ENCODE data around the gene IKZF1. TPM values are rescaled to one million over a fixed set of nuclear protein-coding genes. Genes with fewer than 3 reads are reported as not detected.

IKZF1 gene
- polyA plus RNA-seq, 4 donors, result 1.8 to 5.9 (median 3.3) TPM

GRCh38 chr7:50317221-50317678 lies 12.7 kb downstream of the IKZF1 start:
- H3K27me3 ChIP-seq (ENCODE audit: control insufficient read depth in 3 of 3, insufficient read depth in 3 of 3, low read length in 3 of 3), result peaks cover 0 to 6% (median 0%) of the 10 kb centered on the region in 3 donors
- H3K4me1 ChIP-seq (ENCODE audit: control insufficient read depth in 3 of 3, insufficient read depth in 2 of 3, low read depth in 1 of 3, low read length in 2 of 3), result peaks cover 0 to 2% (median 0%) of the 10 kb centered on the region in 3 donors
- 67 to 80% (median 68%) methylated on average over 7 of the region's 7 CpGs for WGBS, 3 donors
- no peaks in the 10 kb centered on the region for H3K9me3 ChIP-seq (ENCODE audit: control insufficient read depth in 2 of 2, insufficient read depth in 1 of 2, low read depth in 1 of 2, low read length in 1 of 2)
- H3K4me3 ChIP-seq (ENCODE audit: low read depth in 1 of 3, low read length in 3 of 3), result no peak overlapping the region
- H3K36me3 ChIP-seq (ENCODE audit: control insufficient read depth in 3 of 3, insufficient read depth in 2 of 3, low read depth in 1 of 3, low read length in 3 of 3), result no peaks in the 10 kb centered on the region
- no peak for FAIRE-seq
- peak overlapping the region in 1 of 3 donors; percentile 28 for H3K27ac ChIP-seq (ENCODE audit: low read depth in 1 of 3, low read length in 2 of 3)
- peak in 1 of 2 donors; percentile 45 for DNase-seq

DNA sequence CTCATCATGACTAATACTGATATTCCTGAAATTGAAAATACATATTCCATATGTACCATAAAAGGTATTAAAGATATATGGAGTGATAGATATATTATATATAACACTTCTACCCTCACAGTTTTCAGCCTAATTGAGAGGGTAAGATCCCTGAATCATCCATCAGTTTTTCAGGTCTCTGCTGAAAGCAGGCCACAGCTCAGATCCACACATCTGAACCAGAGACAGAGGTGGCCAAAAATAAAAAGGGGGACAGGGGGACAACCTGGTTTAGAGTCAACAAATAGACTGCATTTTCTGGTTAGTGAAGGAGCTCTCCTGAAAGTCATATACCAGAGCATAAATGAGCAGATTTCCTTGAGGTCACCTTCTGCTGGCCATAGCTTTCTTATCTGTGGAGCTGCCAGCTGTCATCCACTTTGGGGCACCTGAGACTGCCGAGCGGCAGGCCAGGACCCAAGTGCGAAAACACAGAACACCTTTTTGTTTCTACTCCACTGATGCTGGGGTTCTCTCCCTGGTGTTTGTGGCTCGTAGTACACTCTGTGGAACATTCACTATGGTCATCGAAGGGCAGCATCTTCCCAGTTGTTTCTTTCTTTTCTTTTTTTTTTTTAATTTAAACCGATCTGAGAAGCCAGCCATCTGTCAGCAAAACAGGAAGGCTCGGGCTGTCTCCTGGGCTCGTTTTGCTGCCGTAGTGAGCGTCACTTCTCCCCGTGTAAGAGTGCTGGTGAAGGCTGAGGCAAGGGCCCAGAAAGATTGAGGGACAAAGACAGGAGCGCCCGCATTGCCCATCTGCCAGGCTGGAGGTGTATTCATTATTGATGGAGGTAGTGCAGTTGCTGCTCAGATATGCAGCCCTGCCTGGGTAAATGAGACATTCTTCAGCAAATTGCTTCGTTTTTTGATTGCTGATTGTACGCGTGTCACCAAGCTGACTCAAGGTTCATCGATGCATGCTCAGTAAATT lies 13.5 kb downstream of the IKZF1 start:
- no peak overlapping the region for H3K4me3 ChIP-seq (ENCODE audit: low read depth in 1 of 3, low read length in 3 of 3)
- no peaks in the 10 kb centered on the region for H3K9me3 ChIP-seq (ENCODE audit: control insufficient read depth in 2 of 2, insufficient read depth in 1 of 2, low read depth in 1 of 2, low read length in 1 of 2)
- H3K36me3 ChIP-seq (ENCODE audit: control insufficient read depth in 3 of 3, insufficient read depth in 2 of 3, low read depth in 1 of 3, low read length in 3 of 3), result no peaks in the 10 kb centered on the region
- H3K4me1 ChIP-seq (ENCODE audit: control insufficient read depth in 3 of 3, insufficient read depth in 2 of 3, low read depth in 1 of 3, low read length in 2 of 3), result peaks cover 0 to 2% (median 0%) of the 10 kb centered on the region in 3 donors
- DNase-seq (no peak), FAIRE-seq (no peak)
- peaks cover 0 to 5% (median 0%) of the 10 kb centered on the region in 3 donors for H3K27me3 ChIP-seq (ENCODE audit: control insufficient read depth in 3 of 3, insufficient read depth in 3 of 3, low read length in 3 of 3)
- H3K27ac ChIP-seq (ENCODE audit: low read depth in 1 of 3, low read length in 2 of 3), result peak overlapping the region in 2 of 3 donors; percentile 65 to 83
- WGBS, 3 donors, result 59 to 75% (median 64%) methylated on average over 17 of the region's 17 CpGs

GRCh38 chr7:50321487-50322067 lies 17.1 kb downstream of the IKZF1 start:
- 52 to 64% (median 52%) methylated on average over 6 of the region's 6 CpGs for WGBS, 3 donors
- Histone ChIP-seq H3K36me3 (ENCODE audit: control insufficient read depth in 3 of 3, insufficient read depth in 2 of 3, low read depth in 1 of 3, low read length in 3 of 3) (no peaks in the 10 kb centered on the region), H3K27ac (ENCODE audit: low read depth in 1 of 3, low read length in 2 of 3) (peak overlapping the region in 1 of 3 donors; percentile 13), H3K4me1 (ENCODE audit: control insufficient read depth in 3 of 3, insufficient read depth in 2 of 3, low read depth in 1 of 3, low read length in 2 of 3) (peaks cover 0 to 2% (median 0%) of the 10 kb centered on the region in 3 donors), H3K9me3 (ENCODE audit: control insufficient read depth in 2 of 2, insufficient read depth in 1 of 2, low read depth in 1 of 2, low read length in 1 of 2) (no peaks in the 10 kb centered on the region), H3K27me3 (ENCODE audit: control insufficient read depth in 3 of 3, insufficient read depth in 3 of 3, low read length in 3 of 3) (peaks cover 0 to 2% (median 0%) of the 10 kb centered on the region in 3 donors), H3K4me3 (ENCODE audit: low read depth in 1 of 3, low read length in 3 of 3) (no peak overlapping the region)
- DNase-seq, result no peak
- FAIRE-seq, result no peak

DNA sequence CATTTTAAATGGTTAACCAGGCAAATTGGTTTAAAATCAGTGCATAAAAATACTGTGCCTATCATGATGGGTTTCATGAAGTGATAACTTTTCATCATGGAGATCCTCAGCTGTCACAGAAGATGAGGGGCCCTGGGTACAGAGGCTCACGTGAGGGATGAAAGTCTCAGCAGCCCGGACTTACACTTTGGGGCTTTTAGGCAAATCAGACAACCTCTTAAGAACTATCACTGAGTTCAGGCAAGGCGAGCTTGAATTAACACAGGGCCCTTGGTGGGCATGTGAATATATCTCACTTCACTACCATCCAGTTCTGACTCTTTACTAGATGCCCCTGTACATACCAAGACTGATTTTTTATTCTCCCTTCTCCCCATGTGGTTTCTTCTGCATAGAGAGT lies 19.6 kb downstream of the IKZF1 start:
- H3K27me3 ChIP-seq (ENCODE audit: control insufficient read depth in 3 of 3, insufficient read depth in 3 of 3, low read length in 3 of 3), result peaks cover 0 to 2% (median 0%) of the 10 kb centered on the region in 3 donors
- DNase-seq, result no peak
- WGBS, 3 donors, result 60 to 84% (median 67%) methylated on average over 3 of the region's 3 CpGs
- no peak for FAIRE-seq
- no peaks in the 10 kb centered on the region for H3K36me3 ChIP-seq (ENCODE audit: control insufficient read depth in 3 of 3, insufficient read depth in 2 of 3, low read depth in 1 of 3, low read length in 3 of 3)
- no peak overlapping the region for H3K27ac ChIP-seq (ENCODE audit: low read depth in 1 of 3, low read length in 2 of 3)
- H3K9me3 ChIP-seq (ENCODE audit: control insufficient read depth in 2 of 2, insufficient read depth in 1 of 2, low read depth in 1 of 2, low read length in 1 of 2), result no peaks in the 10 kb centered on the region
- H3K4me1 ChIP-seq (ENCODE audit: control insufficient read depth in 3 of 3, insufficient read depth in 2 of 3, low read depth in 1 of 3, low read length in 2 of 3), result peaks cover 0 to 2% (median 0%) of the 10 kb centered on the region in 3 donors
- H3K4me3 ChIP-seq (ENCODE audit: low read depth in 1 of 3, low read length in 3 of 3), result no peak overlapping the region

DNA sequence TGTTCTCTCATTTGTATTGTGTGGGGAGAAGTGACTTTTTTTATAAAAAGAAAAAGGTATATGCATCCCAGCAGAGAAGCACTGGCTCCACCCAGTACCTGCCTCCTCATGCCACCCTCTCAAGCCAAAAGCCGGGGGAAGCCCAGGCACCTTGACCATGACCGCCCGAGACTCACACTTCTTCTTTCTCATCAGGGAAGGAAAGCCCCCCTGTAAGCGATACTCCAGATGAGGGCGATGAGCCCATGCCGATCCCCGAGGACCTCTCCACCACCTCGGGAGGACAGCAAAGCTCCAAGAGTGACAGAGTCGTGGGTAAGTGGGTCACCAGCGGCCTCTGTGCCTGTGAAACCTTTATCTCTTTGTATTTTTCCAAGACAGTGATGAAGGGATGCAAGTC lies 22.9 kb downstream of the IKZF1 start:
- Histone ChIP-seq H3K36me3 (ENCODE audit: control insufficient read depth in 3 of 3, insufficient read depth in 2 of 3, low read depth in 1 of 3, low read length in 3 of 3) (no peaks in the 10 kb centered on the region), H3K27me3 (ENCODE audit: control insufficient read depth in 3 of 3, insufficient read depth in 3 of 3, low read length in 3 of 3) (peaks cover 0 to 4% (median 0%) of the 10 kb centered on the region in 3 donors), H3K27ac (ENCODE audit: low read depth in 1 of 3, low read length in 2 of 3) (no peak overlapping the region), H3K4me3 (ENCODE audit: low read depth in 1 of 3, low read length in 3 of 3) (no peak overlapping the region), H3K9me3 (ENCODE audit: control insufficient read depth in 2 of 2, insufficient read depth in 1 of 2, low read depth in 1 of 2, low read length in 1 of 2) (no peaks in the 10 kb centered on the region), H3K4me1 (ENCODE audit: control insufficient read depth in 3 of 3, insufficient read depth in 2 of 3, low read depth in 1 of 3, low read length in 2 of 3) (no peaks in the 10 kb centered on the region)
- FAIRE-seq, result no peak
- no peak for DNase-seq
- WGBS, 3 donors, result 87 to 90% (median 89%) methylated on average over 10 of the region's 10 CpGs

DNA sequence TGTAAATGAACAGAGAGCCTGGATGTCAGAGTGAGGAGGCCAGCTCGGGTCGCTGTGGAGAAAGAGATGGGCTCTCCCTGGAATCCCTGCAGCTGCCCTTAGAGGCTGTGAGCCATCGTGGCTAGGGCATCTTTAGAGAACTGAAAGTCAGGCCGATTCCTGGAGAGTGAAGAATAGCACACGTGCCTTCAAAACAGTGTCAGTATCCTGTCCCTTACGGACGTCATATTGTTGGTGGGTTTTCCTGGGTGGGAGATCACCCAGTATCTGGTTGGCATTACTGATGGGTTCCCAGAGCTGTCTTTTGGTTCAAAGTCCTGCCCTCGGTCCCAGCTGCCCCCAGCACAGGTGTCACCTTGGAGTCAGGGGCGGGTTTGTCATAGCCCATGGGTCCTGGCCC lies 25.3 kb downstream of the IKZF1 start:
- peaks cover 0 to 11% (median 0%) of the 10 kb centered on the region in 3 donors for H3K27me3 ChIP-seq (ENCODE audit: control insufficient read depth in 3 of 3, insufficient read depth in 3 of 3, low read length in 3 of 3)
- DNase-seq, result no peak
- no peak overlapping the region for H3K4me3 ChIP-seq (ENCODE audit: low read depth in 1 of 3, low read length in 3 of 3)
- WGBS, 3 donors, result 66 to 69% (median 68%) methylated on average over 9 of the region's 9 CpGs
- no peaks in the 10 kb centered on the region for H3K36me3 ChIP-seq (ENCODE audit: control insufficient read depth in 3 of 3, insufficient read depth in 2 of 3, low read depth in 1 of 3, low read length in 3 of 3)
- FAIRE-seq, result no peak
- peak overlapping the region in 2 of 3 donors; percentile 13 to 42 for H3K27ac ChIP-seq (ENCODE audit: low read depth in 1 of 3, low read length in 2 of 3)
- H3K9me3 ChIP-seq (ENCODE audit: control insufficient read depth in 2 of 2, insufficient read depth in 1 of 2, low read depth in 1 of 2, low read length in 1 of 2), result no peaks in the 10 kb centered on the region
- no peaks in the 10 kb centered on the region for H3K4me1 ChIP-seq (ENCODE audit: control insufficient read depth in 3 of 3, insufficient read depth in 2 of 3, low read depth in 1 of 3, low read length in 2 of 3)

- peaks cover 0 to 11% (median 0%) of the 10 kb centered on the region in 3 donors for H3K27me3 ChIP-seq (ENCODE audit: control insufficient read depth in 3 of 3, insufficient read depth in 3 of 3, low read length in 3 of 3)
- no peak overlapping the region for H3K4me3 ChIP-seq (ENCODE audit: low read depth in 1 of 3, low read length in 3 of 3)
- no peak for FAIRE-seq
- no peaks in the 10 kb centered on the region for H3K36me3 ChIP-seq (ENCODE audit: control insufficient read depth in 3 of 3, insufficient read depth in 2 of 3, low read depth in 1 of 3, low read length in 3 of 3)
- DNase-seq, result no peak
- WGBS, 3 donors, result 65 to 74% (median 66%) methylated on average over 4 of the region's 4 CpGs
- no peaks in the 10 kb centered on the region for H3K4me1 ChIP-seq (ENCODE audit: control insufficient read depth in 3 of 3, insufficient read depth in 2 of 3, low read depth in 1 of 3, low read length in 2 of 3)
- peak overlapping the region in 2 of 3 donors; percentile 9 to 42 for H3K27ac ChIP-seq (ENCODE audit: low read depth in 1 of 3, low read length in 2 of 3)
- no peaks in the 10 kb centered on the region for H3K9me3 ChIP-seq (ENCODE audit: control insufficient read depth in 2 of 2, insufficient read depth in 1 of 2, low read depth in 1 of 2, low read length in 1 of 2)
These were observed 25.7 kb downstream of the IKZF1 start for GRCh38 chr7:50330254-50330653.

DNA sequence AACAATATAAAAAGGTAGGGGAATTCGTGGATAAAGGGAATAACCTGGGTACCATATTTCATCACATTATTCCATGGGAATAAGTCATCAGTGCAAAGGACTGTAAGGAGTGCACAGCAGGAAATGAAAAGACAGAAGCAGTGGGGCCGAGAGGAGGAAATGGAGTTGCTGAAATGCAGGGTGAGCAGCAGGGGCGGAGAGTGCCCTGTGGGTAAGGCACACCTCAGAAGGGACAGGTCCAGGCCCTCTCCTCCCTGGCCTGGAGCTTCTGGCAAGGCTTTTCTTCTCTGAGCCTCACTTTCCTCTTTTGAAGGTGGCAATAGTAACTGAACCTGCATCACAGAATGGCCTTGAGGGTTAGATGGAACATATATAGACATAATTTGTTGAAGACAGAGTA lies 26.2 kb downstream of the IKZF1 start:
- 32 to 43% (median 41%) methylated on average over 3 of the region's 3 CpGs for WGBS, 3 donors

More for the DNA sequence above, 26.2 kb downstream of the IKZF1 start:
- DNase-seq (no peak), FAIRE-seq (no peak)
- Histone ChIP-seq H3K27me3 (ENCODE audit: control insufficient read depth in 3 of 3, insufficient read depth in 3 of 3, low read length in 3 of 3) (peaks cover 0 to 11% (median 0%) of the 10 kb centered on the region in 3 donors), H3K36me3 (ENCODE audit: control insufficient read depth in 3 of 3, insufficient read depth in 2 of 3, low read depth in 1 of 3, low read length in 3 of 3) (no peaks in the 10 kb centered on the region), H3K27ac (ENCODE audit: low read depth in 1 of 3, low read length in 2 of 3) (peak overlapping the region in 1 of 3 donors; percentile 71), H3K4me1 (ENCODE audit: control insufficient read depth in 3 of 3, insufficient read depth in 2 of 3, low read depth in 1 of 3, low read length in 2 of 3) (no peaks in the 10 kb centered on the region), H3K9me3 (ENCODE audit: control insufficient read depth in 2 of 2, insufficient read depth in 1 of 2, low read depth in 1 of 2, low read length in 1 of 2) (no peaks in the 10 kb centered on the region), H3K4me3 (ENCODE audit: low read depth in 1 of 3, low read length in 3 of 3) (no peak overlapping the region)
